ENCODE data around the gene NCAM1.

The NCAM1 gene

GRCh38 chr11:113255096-113255495 lies 293.9 kb downstream of the NCAM1 start:
- Histone ChIP-seq H3K79me1 (replicated peaks; ENCODE audit: low read length, poor library complexity, severe bottlenecking) (no peaks in the 10 kb centered on the region), H2AFZ (ENCODE audit: low read depth, low read length) (no peak overlapping the region), H4K8ac (ENCODE audit: low read length) (no peak overlapping the region), H3K4me1 (ENCODE audit: control insufficient read depth, insufficient read depth, low read depth, low read length) (no peaks in the 10 kb centered on the region), H2BK120ac (ENCODE audit: low read depth, low read length) (no peak overlapping the region), H3K9ac (ENCODE audit: low read length) (no peak overlapping the region), H3K14ac (ENCODE audit: low read length in 2 of 2) (no peak overlapping the region), H2BK5ac (ENCODE audit: low read depth, low read length, poor library complexity, severe bottlenecking) (no peak overlapping the region), H3K4me3 (ENCODE audit: insufficient read depth in 1 of 2, low read depth in 1 of 2, low read length in 2 of 2) (no peak overlapping the region), H3K9me3 (ENCODE audit: control insufficient read depth, low read length) (no peaks in the 10 kb centered on the region), H3K27me3 (ENCODE audit: control insufficient read depth in 1 of 2, insufficient read depth in 1 of 2, low read length in 2 of 2) (peaks cover 0 to 36% of the 10 kb centered on the region in 2 experiments), H3K18ac (ENCODE audit: low read depth in 1 of 2, low read length in 2 of 2) (no peak overlapping the region), H3K27ac (ENCODE audit: low read length, poor library complexity, severe bottlenecking) (no peak overlapping the region), H3K23ac (ENCODE audit: low read length in 2 of 2) (no peak overlapping the region), H3K36me3 (ENCODE audit: control insufficient read depth in 1 of 2, insufficient read depth in 2 of 2, low read depth in 1 of 2, low read length in 2 of 2) (no peaks in the 10 kb centered on the region), H3K4me2 (ENCODE audit: low read length, poor library complexity, severe bottlenecking) (no peak overlapping the region), H2AK5ac (ENCODE audit: low read length, severe bottlenecking) (no peak overlapping the region), H4K91ac (ENCODE audit: low read length) (no peak overlapping the region), H3K4ac (ENCODE audit: low read depth in 1 of 2, low read length in 2 of 2) (no peak overlapping the region), H2BK12ac (ENCODE audit: low read length in 2 of 2) (no peak overlapping the region), H2BK15ac (ENCODE audit: low read depth, poor library complexity, severe bottlenecking) (no peak overlapping the region)
- no peak for DNase-seq
- 98% methylated on average over 3 of the region's 4 CpGs for WGBS

- H2BK12ac ChIP-seq (ENCODE audit: low read length in 2 of 2): no peak overlapping the region
- H3K4me1 ChIP-seq (ENCODE audit: control insufficient read depth, insufficient read depth, low read depth, low read length): no peaks in the 10 kb centered on the region
These were observed 294.5 kb downstream of the NCAM1 start for GRCh38 chr11:113255741-113256140.

GRCh38 chr11:113256431-113257202 lies 295.4 kb downstream of the NCAM1 start:
- no peak overlapping the region for H2BK5ac ChIP-seq (ENCODE audit: low read depth, low read length, poor library complexity, severe bottlenecking)
- DNase-seq: no peak
- no peak overlapping the region for H2AFZ ChIP-seq (ENCODE audit: low read depth, low read length)
- H3K4ac ChIP-seq (ENCODE audit: low read depth in 1 of 2, low read length in 2 of 2): no peak overlapping the region
- H2BK15ac ChIP-seq (ENCODE audit: low read depth, poor library complexity, severe bottlenecking): no peak overlapping the region
- peaks cover 0 to 37% of the 10 kb centered on the region in 2 experiments for H3K27me3 ChIP-seq (ENCODE audit: control insufficient read depth in 1 of 2, insufficient read depth in 1 of 2, low read length in 2 of 2)
- H3K14ac ChIP-seq (ENCODE audit: low read length in 2 of 2): no peak overlapping the region
- H2AK5ac ChIP-seq (ENCODE audit: low read length, severe bottlenecking): no peak overlapping the region
- no peaks in the 10 kb centered on the region for H3K79me1 ChIP-seq (replicated peaks; ENCODE audit: low read length, poor library complexity, severe bottlenecking)
- WGBS: 91% methylated on average over 3 of the region's 3 CpGs
- no peak overlapping the region for H2BK120ac ChIP-seq (ENCODE audit: low read depth, low read length)
- no peaks in the 10 kb centered on the region for H3K4me1 ChIP-seq (ENCODE audit: control insufficient read depth, insufficient read depth, low read depth, low read length)
- no peak overlapping the region for H3K18ac ChIP-seq (ENCODE audit: low read depth in 1 of 2, low read length in 2 of 2)
- no peak overlapping the region for H3K4me3 ChIP-seq (ENCODE audit: insufficient read depth in 1 of 2, low read depth in 1 of 2, low read length in 2 of 2)
- no peaks in the 10 kb centered on the region for H3K36me3 ChIP-seq (ENCODE audit: control insufficient read depth in 1 of 2, insufficient read depth in 2 of 2, low read depth in 1 of 2, low read length in 2 of 2)
- no peaks in the 10 kb centered on the region for H3K9me3 ChIP-seq (ENCODE audit: control insufficient read depth, low read length)
- H2BK12ac ChIP-seq (ENCODE audit: low read length in 2 of 2): peak overlapping the region in 1 of 2 experiments; percentile 16
- H3K9ac ChIP-seq (ENCODE audit: low read length): no peak overlapping the region
- H3K27ac ChIP-seq (ENCODE audit: low read length, poor library complexity, severe bottlenecking): no peak overlapping the region
- no peak overlapping the region for H4K8ac ChIP-seq (ENCODE audit: low read length)
- H4K91ac ChIP-seq (ENCODE audit: low read length): no peak overlapping the region
- H3K4me2 ChIP-seq (ENCODE audit: low read length, poor library complexity, severe bottlenecking): no peak overlapping the region
- no peak overlapping the region for H3K23ac ChIP-seq (ENCODE audit: low read length in 2 of 2)

More at GRCh38 chr11:113255741-113256140, 294.5 kb downstream of the NCAM1 start:
- H3K18ac ChIP-seq (ENCODE audit: low read depth in 1 of 2, low read length in 2 of 2): no peak overlapping the region
- DNase-seq: no peak
- H3K23ac ChIP-seq (ENCODE audit: low read length in 2 of 2): no peak overlapping the region
- no peaks in the 10 kb centered on the region for H3K79me1 ChIP-seq (replicated peaks; ENCODE audit: low read length, poor library complexity, severe bottlenecking)
- H2BK15ac ChIP-seq (ENCODE audit: low read depth, poor library complexity, severe bottlenecking): no peak overlapping the region
- no peaks in the 10 kb centered on the region for H3K9me3 ChIP-seq (ENCODE audit: control insufficient read depth, low read length)
- no peak overlapping the region for H2BK5ac ChIP-seq (ENCODE audit: low read depth, low read length, poor library complexity, severe bottlenecking)
- H3K4me3 ChIP-seq (ENCODE audit: insufficient read depth in 1 of 2, low read depth in 1 of 2, low read length in 2 of 2): no peak overlapping the region
- 97% methylated on average over 6 of the region's 6 CpGs for WGBS
- no peak overlapping the region for H2BK120ac ChIP-seq (ENCODE audit: low read depth, low read length)
- no peak overlapping the region for H4K91ac ChIP-seq (ENCODE audit: low read length)
- no peak overlapping the region for H3K27ac ChIP-seq (ENCODE audit: low read length, poor library complexity, severe bottlenecking)
- H3K9ac ChIP-seq (ENCODE audit: low read length): no peak overlapping the region
- no peak overlapping the region for H2AK5ac ChIP-seq (ENCODE audit: low read length, severe bottlenecking)
- H4K8ac ChIP-seq (ENCODE audit: low read length): no peak overlapping the region
- H3K4me2 ChIP-seq (ENCODE audit: low read length, poor library complexity, severe bottlenecking): no peak overlapping the region
- H3K14ac ChIP-seq (ENCODE audit: low read length in 2 of 2): no peak overlapping the region
- no peaks in the 10 kb centered on the region for H3K36me3 ChIP-seq (ENCODE audit: control insufficient read depth in 1 of 2, insufficient read depth in 2 of 2, low read depth in 1 of 2, low read length in 2 of 2)
- no peak overlapping the region for H2AFZ ChIP-seq (ENCODE audit: low read depth, low read length)
- peaks cover 0 to 36% of the 10 kb centered on the region in 2 experiments for H3K27me3 ChIP-seq (ENCODE audit: control insufficient read depth in 1 of 2, insufficient read depth in 1 of 2, low read length in 2 of 2)
- H3K4ac ChIP-seq (ENCODE audit: low read depth in 1 of 2, low read length in 2 of 2): no peak overlapping the region

DNA sequence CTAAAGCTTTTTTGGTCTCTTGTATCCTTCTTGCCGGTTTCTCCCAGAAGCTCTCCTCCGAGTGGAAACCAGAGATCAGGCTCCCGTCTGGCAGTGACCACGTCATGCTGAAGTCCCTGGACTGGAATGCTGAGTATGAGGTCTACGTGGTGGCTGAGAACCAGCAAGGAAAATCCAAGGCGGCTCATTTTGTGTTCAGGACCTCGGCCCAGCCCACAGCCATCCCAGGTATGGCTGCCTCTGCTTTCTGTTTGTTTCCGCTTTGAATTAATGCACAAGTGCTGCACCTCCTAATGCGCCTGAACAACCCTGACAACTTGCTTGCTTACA lies 298.8 kb downstream of the NCAM1 start:
- H3K4ac ChIP-seq (ENCODE audit: low read depth in 1 of 2, low read length in 2 of 2): no peak overlapping the region
- no peaks in the 10 kb centered on the region for H3K36me3 ChIP-seq (ENCODE audit: control insufficient read depth in 1 of 2, insufficient read depth in 2 of 2, low read depth in 1 of 2, low read length in 2 of 2)

More for the DNA sequence above, 298.8 kb downstream of the NCAM1 start:
- no peaks in the 10 kb centered on the region for H3K4me1 ChIP-seq (ENCODE audit: control insufficient read depth, insufficient read depth, low read depth, low read length)
- no peak overlapping the region for H2BK120ac ChIP-seq (ENCODE audit: low read depth, low read length)
- H3K79me1 ChIP-seq (replicated peaks; ENCODE audit: low read length, poor library complexity, severe bottlenecking): no peaks in the 10 kb centered on the region
- H3K9ac ChIP-seq (ENCODE audit: low read length): no peak overlapping the region
- H2BK5ac ChIP-seq (ENCODE audit: low read depth, low read length, poor library complexity, severe bottlenecking): no peak overlapping the region
- no peak overlapping the region for H3K4me3 ChIP-seq (ENCODE audit: insufficient read depth in 1 of 2, low read depth in 1 of 2, low read length in 2 of 2)
- no peak overlapping the region for H3K18ac ChIP-seq (ENCODE audit: low read depth in 1 of 2, low read length in 2 of 2)
- H4K91ac ChIP-seq (ENCODE audit: low read length): no peak overlapping the region
- H3K23ac ChIP-seq (ENCODE audit: low read length in 2 of 2): no peak overlapping the region
- peaks cover 0 to 31% of the 10 kb centered on the region in 2 experiments for H3K27me3 ChIP-seq (ENCODE audit: control insufficient read depth in 1 of 2, insufficient read depth in 1 of 2, low read length in 2 of 2)
- no peak overlapping the region for H3K4me2 ChIP-seq (ENCODE audit: low read length, poor library complexity, severe bottlenecking)
- 96% methylated on average over 9 of the region's 9 CpGs for whole genome bisulfite sequencing
- no peak overlapping the region for H4K8ac ChIP-seq (ENCODE audit: low read length)
- DNase-seq: no peak
- H3K27ac ChIP-seq (ENCODE audit: low read length, poor library complexity, severe bottlenecking): no peak overlapping the region
- no peak overlapping the region for H2BK12ac ChIP-seq (ENCODE audit: low read length in 2 of 2)
- no peak overlapping the region for H2BK15ac ChIP-seq (ENCODE audit: low read depth, poor library complexity, severe bottlenecking)
- no peak overlapping the region for H2AFZ ChIP-seq (ENCODE audit: low read depth, low read length)
- no peaks in the 10 kb centered on the region for H3K9me3 ChIP-seq (ENCODE audit: control insufficient read depth, low read length)
- H3K14ac ChIP-seq (ENCODE audit: low read length in 2 of 2): no peak overlapping the region
- H2AK5ac ChIP-seq (ENCODE audit: low read length, severe bottlenecking): no peak overlapping the region

All from mesenchymal stem cell (in vitro differentiated cells and primary cell).